DOHH2 (cell line): ENCODE data around the gene SHC4.

Experiments
- EZH2phosphoT487 ChIP-seq: fragments of 200-600 bp; sonication (generic); IDR thresholded peaks from 2 replicates; pipeline ENCODE4 v1.6.1; 2017; ENCODE audit warnings: borderline replicate concordance, mild to moderate bottlenecking, antibody characterized with exemption, low read length, moderate library complexity, mixed read lengths
- TF ChIP-seq, protein P1 (sequence below): fragments of 200-600 bp; sonication (generic); IDR thresholded peaks from one replicate; pipeline ENCODE4 v1.5.1; 2014; ENCODE audit warnings: antibody characterized with exemption, mild to moderate bottlenecking, low read depth, low read length; ENCODE audit not compliant: poor library complexity, severe bottlenecking

DNA sequence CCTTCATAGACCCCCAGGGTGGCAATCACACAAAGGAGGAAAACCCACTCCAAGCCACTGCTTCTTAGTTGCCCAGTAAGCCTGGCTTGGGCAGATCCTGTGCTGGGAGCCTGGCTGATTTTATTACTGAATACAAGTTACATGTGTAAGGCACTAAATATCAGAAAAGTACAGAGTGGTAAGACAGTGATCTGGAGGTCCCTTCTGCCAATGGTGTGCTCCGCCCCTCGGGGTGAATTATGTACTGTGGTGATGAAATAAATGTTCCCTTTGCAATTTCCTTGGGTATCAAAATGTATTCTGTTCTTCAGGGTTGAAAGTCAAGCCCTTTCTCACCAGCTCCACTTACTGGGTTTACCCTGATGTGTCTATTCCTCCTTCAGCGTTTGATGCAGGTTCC, 47.0 kb downstream of the SHC4 start:
- TF ChIP-seq, protein P1, sequence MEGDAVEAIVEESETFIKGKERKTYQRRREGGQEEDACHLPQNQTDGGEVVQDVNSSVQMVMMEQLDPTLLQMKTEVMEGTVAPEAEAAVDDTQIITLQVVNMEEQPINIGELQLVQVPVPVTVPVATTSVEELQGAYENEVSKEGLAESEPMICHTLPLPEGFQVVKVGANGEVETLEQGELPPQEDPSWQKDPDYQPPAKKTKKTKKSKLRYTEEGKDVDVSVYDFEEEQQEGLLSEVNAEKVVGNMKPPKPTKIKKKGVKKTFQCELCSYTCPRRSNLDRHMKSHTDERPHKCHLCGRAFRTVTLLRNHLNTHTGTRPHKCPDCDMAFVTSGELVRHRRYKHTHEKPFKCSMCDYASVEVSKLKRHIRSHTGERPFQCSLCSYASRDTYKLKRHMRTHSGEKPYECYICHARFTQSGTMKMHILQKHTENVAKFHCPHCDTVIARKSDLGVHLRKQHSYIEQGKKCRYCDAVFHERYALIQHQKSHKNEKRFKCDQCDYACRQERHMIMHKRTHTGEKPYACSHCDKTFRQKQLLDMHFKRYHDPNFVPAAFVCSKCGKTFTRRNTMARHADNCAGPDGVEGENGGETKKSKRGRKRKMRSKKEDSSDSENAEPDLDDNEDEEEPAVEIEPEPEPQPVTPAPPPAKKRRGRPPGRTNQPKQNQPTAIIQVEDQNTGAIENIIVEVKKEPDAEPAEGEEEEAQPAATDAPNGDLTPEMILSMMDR, result no peak
- no peak for TF ChIP-seq EZH2phosphoT487
